22Rv1 (cell line): Measurements from ENCODE around the gene ADIRF.
"Not testable (repeated sequence)": the region's sequence is repeated elsewhere in the genome, so short reads cannot be mapped to it uniquely, and the experiment has no call there.

Experiments used
- CTCF ChIP-seq: fragments of 450-650 bp; IDR thresholded peaks from 2 replicates; pipeline ENCODE4 v1.5.1; 2017; ENCODE audit warnings: mild to moderate bottlenecking
- ZFX ChIP-seq: fragments of 450-650 bp; IDR thresholded peaks from 2 replicates; pipeline ENCODE4 v1.6.1; 2017; ENCODE audit warnings: antibody characterized with exemption, borderline replicate concordance

GRCh38 chr10:86934162-86934711, 34.0 kb upstream of the ADIRF start:
- TF ChIP-seq CTCF, ZFX: not testable (repeated sequence)
